Measurements from ENCODE around the gene CDH4.

CDH4 gene

GRCh38 chr20:61886721-61887595 lies 634.9 kb downstream of the CDH4 start:
- peak in 1 of 2 experiments; percentile 60 for DNase-seq (ENCODE audit: low read depth in 1 of 2, low spot score in 1 of 2)
- no peak for TF ChIP-seq JUND (IDR thresholded peaks at IDR 0.05; ENCODE audit: low read depth)
- in situ Hi-C loops (cut with HindIII; ENCODE audit: low pct_unique_long_range_greater_than_20kb, low sequenced_read_pairs) = no loop called here

- DNase-seq (ENCODE audit: low read depth in 1 of 2, low spot score in 1 of 2) = no peak
- no peak for TF ChIP-seq JUND (IDR thresholded peaks at IDR 0.05; ENCODE audit: low read depth)
- in situ Hi-C loops (cut with HindIII; ENCODE audit: low pct_unique_long_range_greater_than_20kb, low sequenced_read_pairs) = no loop called here
Observed at GRCh38 chr20:61887596-61888093, 635.6 kb downstream of the CDH4 start.

- TF ChIP-seq JUND (IDR thresholded peaks at IDR 0.05; ENCODE audit: low read depth) = no peak
- no peak for DNase-seq (ENCODE audit: low read depth in 1 of 2, low spot score in 1 of 2)
- in situ Hi-C loops (cut with HindIII; ENCODE audit: low pct_unique_long_range_greater_than_20kb, low sequenced_read_pairs) = no loop called here
Observed at GRCh38 chr20:61888101-61888865, 636.2 kb downstream of the CDH4 start.

DNA sequence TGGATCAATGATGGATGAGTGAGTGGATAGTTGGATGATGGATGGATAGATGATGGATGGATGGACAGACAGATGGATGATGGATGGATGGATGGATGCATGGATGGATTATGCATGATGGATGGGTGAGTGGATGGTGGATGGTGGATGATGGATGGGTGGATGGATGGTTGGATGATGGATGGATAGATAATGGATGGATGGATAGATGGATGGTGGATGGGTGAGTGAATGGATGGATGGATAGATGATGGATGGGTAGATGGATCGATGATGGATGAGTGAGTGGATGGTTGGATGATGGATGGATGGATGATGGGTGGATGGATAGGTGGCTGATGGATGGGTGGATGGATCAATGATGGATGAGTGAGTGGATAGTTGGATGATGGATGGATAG lies 637.6 kb downstream of the CDH4 start:
- no peak for DNase-seq (ENCODE audit: low read depth in 1 of 2, low spot score in 1 of 2)
- in situ Hi-C loops (cut with HindIII; ENCODE audit: low pct_unique_long_range_greater_than_20kb, low sequenced_read_pairs) = no loop called here
- no peak for TF ChIP-seq JUND (IDR thresholded peaks at IDR 0.05; ENCODE audit: low read depth)

DNA sequence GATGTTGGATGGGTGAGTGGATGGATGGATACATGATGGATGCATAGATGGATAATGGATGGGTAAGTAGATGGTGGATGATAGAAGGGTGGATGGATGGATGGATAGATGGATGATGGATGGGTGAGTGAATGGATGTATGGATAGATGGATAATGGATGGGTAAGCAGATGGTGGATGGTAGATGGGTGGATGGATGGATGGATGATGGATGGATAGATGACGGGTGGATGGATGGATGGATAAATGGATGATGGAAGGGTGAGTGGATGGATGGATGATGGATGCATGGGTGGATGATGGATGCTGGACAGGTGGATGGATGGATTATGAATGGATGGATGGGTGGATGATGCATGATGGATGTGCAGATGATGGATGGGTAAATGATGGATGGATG lies 638.1 kb downstream of the CDH4 start:
- no peak for TF ChIP-seq JUND (IDR thresholded peaks at IDR 0.05; ENCODE audit: low read depth)
- in situ Hi-C loops (cut with HindIII; ENCODE audit: low pct_unique_long_range_greater_than_20kb, low sequenced_read_pairs) = no loop called here
- no peak for DNase-seq (ENCODE audit: low read depth in 1 of 2, low spot score in 1 of 2)

DNA sequence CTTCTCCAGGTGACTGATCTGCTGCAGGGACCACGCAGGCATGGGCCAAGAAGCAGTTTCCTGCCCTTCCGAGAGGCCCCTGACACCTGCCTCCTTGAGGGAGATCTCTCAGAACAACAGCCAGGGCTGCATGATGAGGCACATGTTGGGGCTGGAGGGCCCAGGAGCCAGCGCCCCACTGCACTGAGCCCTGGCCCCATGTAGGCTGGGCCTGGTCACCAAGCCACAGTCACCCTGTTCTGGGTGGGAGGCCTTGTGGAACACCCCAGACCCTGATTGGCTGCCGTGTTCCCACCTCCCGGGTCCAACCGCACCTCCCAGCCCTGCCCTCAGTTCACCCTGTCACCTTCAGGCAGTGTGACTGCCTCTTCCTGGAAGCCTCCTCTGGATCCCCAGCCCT lies 639.4 kb downstream of the CDH4 start:
- TF ChIP-seq JUND (IDR thresholded peaks at IDR 0.05; ENCODE audit: low read depth) = no peak
- in situ Hi-C loops (cut with HindIII; ENCODE audit: low pct_unique_long_range_greater_than_20kb, low sequenced_read_pairs) = no loop called here
- DNase-seq (ENCODE audit: low read depth in 1 of 2, low spot score in 1 of 2) = no peak

DNA sequence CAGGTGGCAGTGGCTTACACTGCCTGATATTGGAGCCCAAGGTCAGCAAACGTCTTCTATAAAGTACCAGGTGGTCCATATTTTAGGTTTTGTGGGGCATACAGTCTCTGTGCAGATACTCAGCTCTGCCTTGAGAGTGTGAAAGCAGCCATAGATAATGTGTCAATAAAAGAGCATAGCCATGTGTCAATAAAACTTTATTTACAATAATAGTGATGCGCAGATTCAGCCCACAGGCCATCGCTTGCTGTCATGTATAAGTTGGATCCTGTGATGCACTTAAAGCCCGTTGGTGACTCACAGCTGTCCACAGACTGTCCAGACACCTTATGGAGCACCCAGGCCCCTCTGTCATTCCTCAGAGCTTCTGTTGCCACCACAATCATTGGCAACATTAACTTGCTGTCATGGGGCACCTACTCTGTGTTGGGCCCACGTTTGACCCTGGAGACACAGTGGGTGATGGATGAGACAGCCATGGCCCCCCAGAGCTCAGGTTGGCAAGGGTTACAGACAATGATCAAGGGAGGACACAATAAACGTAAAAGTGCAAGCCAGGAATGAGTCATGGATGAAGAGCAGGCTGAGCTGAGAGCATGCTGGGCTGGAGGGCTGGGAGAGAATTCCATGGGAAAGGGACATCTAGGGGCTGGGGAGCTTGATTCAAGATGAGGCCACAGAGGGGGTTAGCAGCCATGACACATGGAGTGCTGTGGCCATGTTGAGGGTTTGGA lies 640.0 kb downstream of the CDH4 start:
- no peak for DNase-seq (ENCODE audit: low read depth in 1 of 2, low spot score in 1 of 2)
- in situ Hi-C loops (cut with HindIII; ENCODE audit: low pct_unique_long_range_greater_than_20kb, low sequenced_read_pairs) = no loop called here
- no peak for TF ChIP-seq JUND (IDR thresholded peaks at IDR 0.05; ENCODE audit: low read depth)

- no peak for TF ChIP-seq JUND (IDR thresholded peaks at IDR 0.05; ENCODE audit: low read depth)
- DNase-seq (ENCODE audit: low read depth in 1 of 2, low spot score in 1 of 2) = no peak
- in situ Hi-C loops (cut with HindIII; ENCODE audit: low pct_unique_long_range_greater_than_20kb, low sequenced_read_pairs) = no loop called here
Observed at GRCh38 chr20:61895016-61895415, 643.0 kb downstream of the CDH4 start.

- in situ Hi-C loops (cut with HindIII; ENCODE audit: low pct_unique_long_range_greater_than_20kb, low sequenced_read_pairs) = no loop called here
- DNase-seq (ENCODE audit: low read depth in 1 of 2, low spot score in 1 of 2) = no peak
- TF ChIP-seq JUND (IDR thresholded peaks at IDR 0.05; ENCODE audit: low read depth) = no peak
Observed at GRCh38 chr20:61895686-61896057, 643.6 kb downstream of the CDH4 start.

DNA sequence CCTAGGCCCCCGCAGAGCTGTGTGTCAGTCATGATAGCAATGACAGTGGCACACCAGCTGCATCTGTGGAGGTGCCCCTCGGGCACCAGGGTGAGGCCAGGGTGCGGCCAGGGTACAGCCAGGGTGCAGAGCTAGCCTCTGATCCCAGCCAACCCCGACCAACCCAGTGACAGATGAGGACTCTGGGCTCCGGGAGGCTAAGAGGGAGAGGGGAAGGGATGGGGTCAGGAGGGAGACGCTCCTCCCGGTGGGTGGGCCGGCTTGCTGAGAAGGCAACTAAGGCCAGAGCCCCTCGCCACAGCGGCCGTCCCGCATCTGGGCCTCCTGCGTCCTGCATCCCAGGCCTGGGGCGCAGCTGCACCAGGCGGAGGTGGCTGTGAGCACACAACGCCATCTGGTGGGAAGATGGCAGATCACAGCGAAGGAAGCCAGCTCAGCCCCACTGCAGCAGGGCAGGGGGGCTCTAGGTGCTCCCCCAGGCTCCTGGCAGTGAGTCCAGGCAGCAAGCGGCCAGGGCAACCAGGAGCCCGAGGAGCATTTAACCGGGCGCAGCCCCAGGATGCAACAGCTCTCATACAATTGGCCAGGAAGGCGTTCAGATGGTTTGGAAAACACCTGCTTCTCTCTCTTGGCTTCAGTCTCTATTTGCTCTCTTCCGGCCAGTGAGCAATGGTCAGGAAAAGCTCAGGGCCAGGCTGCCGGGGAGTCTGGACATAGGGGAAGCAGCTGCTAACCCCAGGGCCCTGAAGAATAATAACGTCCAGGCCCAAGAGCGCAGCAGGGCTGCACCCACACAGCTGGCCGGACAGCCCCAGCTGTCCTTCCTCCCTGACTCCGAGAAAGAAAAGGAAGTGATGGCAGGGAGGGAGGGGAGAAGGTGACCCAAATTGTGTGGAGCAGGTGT lies 644.2 kb downstream of the CDH4 start:
- in situ Hi-C loops (cut with HindIII; ENCODE audit: low pct_unique_long_range_greater_than_20kb, low sequenced_read_pairs) = no loop called here
- no peak for TF ChIP-seq JUND (IDR thresholded peaks at IDR 0.05; ENCODE audit: low read depth)
- DNase-seq (ENCODE audit: low read depth in 1 of 2, low spot score in 1 of 2) = peak; percentile 68 to 86

GRCh38 chr20:61897401-61898295 lies 645.6 kb downstream of the CDH4 start:
- no peak for DNase-seq (ENCODE audit: low read depth in 1 of 2, low spot score in 1 of 2)
- no peak for TF ChIP-seq JUND (IDR thresholded peaks at IDR 0.05; ENCODE audit: low read depth)
- in situ Hi-C loops (cut with HindIII; ENCODE audit: low pct_unique_long_range_greater_than_20kb, low sequenced_read_pairs) = no loop called here

All from T47D (cell line).